ENCODE data around the gene EXOC6B. TPM values are rescaled to one million over a fixed set of nuclear protein-coding genes. Genes with fewer than 3 reads are reported as not detected.

The EXOC6B gene
- total RNA-seq, 1 experiment from 2014 or later: 40.1 TPM

- no peak overlapping the region for H4K5ac ChIP-seq (ENCODE audit: insufficient read length, low read depth, low read length)
These were observed 117.6 kb downstream of the EXOC6B start for GRCh38 chr2:72708236-72708635.

More at GRCh38 chr2:72708236-72708635, 117.6 kb downstream of the EXOC6B start:
- H3K56ac ChIP-seq (ENCODE audit: insufficient read length, low read depth, low read length): no peak overlapping the region
- Mint-ChIP-seq H3K4me1 (no peaks in the 10 kb centered on the region), H3K27me3 (ENCODE audit: low read depth) (no peaks in the 10 kb centered on the region), H3K9me3 (peaks cover 2 to 4% of the 10 kb centered on the region in 2 experiments; a peak in 1 of 5 replicates), H3K4me3 (no peak overlapping the region), H3K27ac (no peak overlapping the region), H3K36me3 (ENCODE audit: insufficient read depth in 1 of 3, low read depth in 3 of 3) (peaks cover 4 to 5% (median 5%) of the 10 kb centered on the region in 3 experiments; a peak in 4 of 7 replicates)
- H4K91ac ChIP-seq (ENCODE audit: insufficient read length, low read depth, low read length): no peak overlapping the region
- no peak for TF ChIP-seq CTCF (conservative IDR thresholded peaks at IDR 0.05)
- H3K9me3 ChIP-seq (ENCODE audit: control insufficient read depth, low read depth, low read length): no peaks in the 10 kb centered on the region
- no peak overlapping the region for H2BK12ac ChIP-seq (ENCODE audit: insufficient read length, low read depth, low read length)
- no peaks in the 10 kb centered on the region for H3K79me1 ChIP-seq (ENCODE audit: insufficient read depth, low read depth, low read length, poor library complexity, severe bottlenecking)
- no peaks in the 10 kb centered on the region for H3K27me3 ChIP-seq (ENCODE audit: insufficient read depth, low read length)
- H3K79me2 ChIP-seq (ENCODE audit: insufficient read depth, low read length): no peaks in the 10 kb centered on the region
- no peaks in the 10 kb centered on the region for H3K23me2 ChIP-seq (ENCODE audit: insufficient read length, low read depth, low read length, poor library complexity, severe bottlenecking)
- no peak overlapping the region for H3K4ac ChIP-seq (ENCODE audit: low read depth, low read length)
- no peak overlapping the region for H2BK20ac ChIP-seq (ENCODE audit: low read depth, low read length, poor library complexity, severe bottlenecking)
- no peak overlapping the region for H3T11ph ChIP-seq (ENCODE audit: low read length)
- H3K18ac ChIP-seq (ENCODE audit: insufficient read length, low read depth, low read length): no peak overlapping the region
- no peak overlapping the region for H3K27ac ChIP-seq (ENCODE audit: insufficient read length, low read depth, low read length)
- no peak overlapping the region for H2BK15ac ChIP-seq (ENCODE audit: low read depth, low read length)
- no peak overlapping the region for H2AFZ ChIP-seq (ENCODE audit: low read length)
- no peak for DNase-seq
- H4K20me1 ChIP-seq (ENCODE audit: control insufficient read depth, insufficient read depth, insufficient read length): no peaks in the 10 kb centered on the region
- no peak overlapping the region for H3K14ac ChIP-seq (ENCODE audit: insufficient read depth, low read length)
- H3K4me2 ChIP-seq (ENCODE audit: insufficient read depth, insufficient read length, low read length): no peak overlapping the region
- H3K4me1 ChIP-seq (ENCODE audit: insufficient read depth, low read length): no peaks in the 10 kb centered on the region
- no peak overlapping the region for H2BK5ac ChIP-seq (ENCODE audit: insufficient read length, low read length)
- no CpG with 5 or more reads among the region's 1 CpG for WGBS (ENCODE audit: extremely low coverage, insufficient read length, low lambda C conversion rate)
- H4K8ac ChIP-seq (replicated peaks; ENCODE audit: insufficient read length, low read depth, low read length): no peak overlapping the region
- no peak overlapping the region for H3K23ac ChIP-seq (ENCODE audit: insufficient read length, low read depth, low read length)
- no peak overlapping the region for H2BK120ac ChIP-seq (ENCODE audit: low read depth, low read length, poor library complexity, severe bottlenecking)
- no peak overlapping the region for H2AK5ac ChIP-seq (ENCODE audit: insufficient read length, low read length)
- no peak overlapping the region for H3K9ac ChIP-seq (ENCODE audit: extremely low read depth, insufficient read length, low read length)
